ENCODE data around the gene CABS1.

CABS1 gene

GRCh38 chr4:70382691-70383181, 48.0 kb downstream of the CABS1 start, which contains the start of gene SMR3B:
SMR3B (plus strand) TSS chr4:70383131; CDS start chr4:70384511, 1,380 bp downstream.
- DNase-seq (ENCODE audit: low read depth), result no peak
